Tibial nerve (tissue), 4 donors: ENCODE results near the gene GPR55. TPM values are rescaled to one million over a fixed set of nuclear protein-coding genes. Genes with fewer than 3 reads are reported as not detected.
A peak's percentile ranks its signal among the peaks of the same experiment; 100 is the strongest.

Experiments
- DNase-seq, 2 donors: peaks; one replicate each; pipeline ENCODE4 v3.0.0-alpha.2; 2019; ENCODE audit warnings: low spot score in 2 of 2
- H3K27ac ChIP-seq, 4 donors: fragments of 200-600 bp; sonication (generic) in 3 of 4; one replicate each; pipeline ENCODE4 v1.5.1; 2017 to 2019; ENCODE audit warnings: mild to moderate bottlenecking in 1 of 4
- H3K27me3 ChIP-seq, 2 donors: fragments of 200-600 bp; sonication (generic) in 1 of 2; one replicate each; pipeline versions ENCODE4 v1.5.1 to v1.6.0; 2017 to 2019
- H3K36me3 ChIP-seq, 3 donors: fragments of 200-600 bp; sonication (generic); one replicate each; pipeline ENCODE4 v1.5.1; 2018 to 2019
- H3K4me1 ChIP-seq, 4 donors: fragments of 200-600 bp; sonication (generic) in 3 of 4; one replicate each; pipeline ENCODE4 v1.5.1; 2017 to 2019
- H3K4me3 ChIP-seq, 4 donors: fragments of 200-600 bp; sonication (generic) in 3 of 4; one replicate each; pipeline ENCODE4 v1.5.1; 2017 to 2019; ENCODE audit warnings: mild to moderate bottlenecking in 1 of 4, moderate library complexity in 1 of 4
- H3K9me3 ChIP-seq, 4 donors: fragments of 200-600 bp; sonication (generic) in 3 of 4; one replicate each; pipeline ENCODE4 v1.5.1; 2017 to 2019
- CTCF ChIP-seq, 5 experiments: fragments of 200-600 bp in 3 of 5; fragments of 450-650 bp in 2 of 5; sonication (generic) in 3 of 5; IDR thresholded peaks; one replicate each; pipeline ENCODE4 v1.5.1; 2016 to 2019; ENCODE audit warnings: antibody characterized with exemption in 5 of 5, mild to moderate bottlenecking in 3 of 5, moderate library complexity in 2 of 5
- EP300 ChIP-seq, 2 donors: sonication (generic); formaldehyde crosslinking; IDR thresholded peaks; one replicate each; pipeline ENCODE4 v1.6.1; 2017; ENCODE audit warnings: antibody characterized with exemption in 2 of 2, mild to moderate bottlenecking in 1 of 2
- POLR2A ChIP-seq, 2 donors: fragments of 450-650 bp; IDR thresholded peaks; one replicate each; pipeline ENCODE4 v1.6.1; 2017; ENCODE audit warnings: antibody characterized with exemption in 2 of 2, mild to moderate bottlenecking in 2 of 2, moderate library complexity in 2 of 2
- WGBS, 2 donors: methylation state at CpG; one replicate each; pipeline ENCODE4 v1.1.5; 2018; 5-methylcytosine and 5-hydroxymethylcytosine counted together
- total RNA-seq, 4 donors: library from RNA; depleted of rRNA; stranded (reverse); fragments of >200 nt; gene quantifications; one replicate each; pipeline ENCODE4 v1.1.0, GENCODE V29; 2016

GPR55 gene
- total RNA-seq, 4 donors from 2014 or later = 0.21 TPM; not detected in 3

GRCh38 chr2:230864605-230865306 is 60.3 kb downstream of the GPR55 start, which contains the start of gene ITM2C:
Gene ITM2C (plus strand): TSS chr2:230864942. CDS start chr2:230865026, 84 bp downstream.
- H3K27me3 ChIP-seq = peaks cover 0 to 21% of the 10 kb centered on the region in 2 donors
- no peaks in the 10 kb centered on the region for H3K36me3 ChIP-seq
- TF ChIP-seq POLR2A (IDR thresholded peaks at IDR 0.05) (peak in 1 of 2 donors; percentile 39), EP300 (IDR thresholded peaks at IDR 0.05) (peak in 1 of 2 donors; percentile 62), CTCF (IDR thresholded peaks at IDR 0.05) (peak in 4 of 5 experiments; percentile 29 to 46 (median 38))
- peak within 1 kb of the TSS; percentile 27 to 88 (median 86) for H3K27ac ChIP-seq
- H3K4me3 ChIP-seq = peak within 1 kb of the TSS; percentile 55 to 91 (median 82)
- H3K9me3 ChIP-seq = peaks cover 0 to under 1% (median 0%) of the 10 kb centered on the region in 4 donors
- WGBS, 2 donors = 1% methylated on average over 33 to 47 of the region's 76 CpGs
- peaks cover 0 to 55% (median 19%) of the 10 kb centered on the region in 4 donors for H3K4me1 ChIP-seq
- no peak for DNase-seq

- DNase-seq = no peak
- 29 to 44% methylated on average over 16 to 18 of the region's 18 CpGs for WGBS, 2 donors
- TF ChIP-seq CTCF (IDR thresholded peaks at IDR 0.05) (no peak), EP300 (IDR thresholded peaks at IDR 0.05) (no peak), POLR2A (IDR thresholded peaks at IDR 0.05) (no peak)
- Histone ChIP-seq H3K9me3 (peaks cover 0 to 6% (median 0%) of the 10 kb centered on the region in 4 donors), H3K27me3 (peaks cover 0 to 21% of the 10 kb centered on the region in 2 donors), H3K36me3 (no peaks in the 10 kb centered on the region), H3K4me3 (peak overlapping the region; percentile 55 to 91 (median 82)), H3K4me1 (peaks cover 0 to 49% (median 19%) of the 10 kb centered on the region in 4 donors), H3K27ac (peak overlapping the region in 1 of 4 donors; percentile 88)
Observed at GRCh38 chr2:230864122-230864604, 60.9 kb downstream of the GPR55 start.

DNA sequence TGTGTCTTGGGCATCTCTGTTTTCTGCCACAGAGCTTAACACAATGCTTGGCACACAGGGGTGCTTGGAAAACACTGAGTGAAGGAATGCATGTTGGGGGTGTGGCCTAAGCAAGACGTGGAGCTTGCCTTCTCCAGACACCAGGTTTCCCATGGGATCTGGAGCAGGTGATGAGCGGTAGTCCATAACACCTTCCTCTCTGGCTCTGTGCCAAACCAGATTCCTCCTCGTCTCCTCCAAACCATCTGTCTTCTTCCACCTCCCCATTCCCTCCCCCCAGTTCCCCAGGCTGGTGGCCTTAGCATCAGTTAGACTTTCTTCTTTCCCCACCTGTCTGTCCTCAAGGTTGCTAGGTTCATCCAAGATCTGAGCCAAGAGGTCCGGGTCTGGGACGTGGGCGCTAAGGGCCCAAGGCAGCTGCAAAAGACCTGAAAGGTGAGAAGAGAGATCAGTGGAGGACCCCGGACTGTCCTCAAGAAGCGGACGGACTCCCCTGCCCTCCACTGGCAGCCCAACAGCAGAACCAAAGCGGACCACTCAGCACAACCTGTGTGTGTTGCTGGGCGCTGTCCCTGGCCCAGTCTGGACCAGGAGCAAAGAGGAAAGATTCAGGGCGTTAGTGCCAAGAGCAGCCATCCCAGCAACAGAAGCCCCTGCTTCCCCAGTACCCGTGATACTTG is 61.5 kb downstream of the GPR55 start:
- no peak overlapping the region for H3K27ac ChIP-seq
- H3K4me3 ChIP-seq = no peak overlapping the region
- peaks cover 0 to 8% (median 0%) of the 10 kb centered on the region in 4 donors for H3K9me3 ChIP-seq
- peaks cover 0 to 43% (median 19%) of the 10 kb centered on the region in 4 donors for H3K4me1 ChIP-seq
- no peak for TF ChIP-seq POLR2A (IDR thresholded peaks at IDR 0.05)
- TF ChIP-seq CTCF (IDR thresholded peaks at IDR 0.05) = no peak
- TF ChIP-seq EP300 (IDR thresholded peaks at IDR 0.05) = no peak
- H3K36me3 ChIP-seq = no peaks in the 10 kb centered on the region
- H3K27me3 ChIP-seq = peaks cover 0 to 23% of the 10 kb centered on the region in 2 donors
- WGBS, 2 donors = 77 to 84% methylated on average over 13 of the region's 13 CpGs
- DNase-seq = no peak

GRCh38 chr2:230863031-230863430 is 62.0 kb downstream of the GPR55 start:
- Histone ChIP-seq H3K4me3 (no peak overlapping the region), H3K27me3 (peaks cover 0 to 28% of the 10 kb centered on the region in 2 donors), H3K36me3 (no peaks in the 10 kb centered on the region), H3K4me1 (peaks cover 0 to 37% (median 19%) of the 10 kb centered on the region in 4 donors), H3K9me3 (peaks cover 0 to 13% (median 0%) of the 10 kb centered on the region in 4 donors), H3K27ac (no peak overlapping the region)
- TF ChIP-seq POLR2A (IDR thresholded peaks at IDR 0.05) = no peak
- TF ChIP-seq CTCF (IDR thresholded peaks at IDR 0.05) = no peak
- no peak for TF ChIP-seq EP300 (IDR thresholded peaks at IDR 0.05)
- no peak for DNase-seq
- WGBS, 2 donors = 61 to 76% methylated on average over 8 of the region's 8 CpGs
